Heart left ventricle (tissue), 16 donors: ENCODE measurements around the gene AVL9. TPM values are rescaled to one million over a fixed set of nuclear protein-coding genes. Genes with fewer than 3 reads are reported as not detected.

Source experiments
- ATAC-seq, 4 donors: fragments of 200-7000 bp; cut with Tn5 transposase; one replicate each; pipeline ENCODE4 v1.9.1; 2020 to 2022; ENCODE audit warnings: moderate library complexity in 4 of 4, mild to moderate bottlenecking in 3 of 4, moderate number of reproducible peaks in 1 of 4
- DNase-seq, 5 donors: peaks; one replicate each; pipeline ENCODE4 v3.0.0-alpha.2; 2020
- H3K27ac ChIP-seq, 12 donors: fragments of 200-600 bp; sonication (generic) in 4 of 12; one replicate each; pipeline versions ENCODE4 v1.5.0 to v1.8.0; 2016 to 2022; ENCODE audit warnings: mild to moderate bottlenecking in 2 of 12
- H3K27me3 ChIP-seq, 9 donors: fragments of 200-600 bp; sonication (generic) in 2 of 9; one replicate each; pipeline versions ENCODE4 v1.5.1 to v1.8.0; 2016 to 2022; ENCODE audit warnings: mild to moderate bottlenecking in 3 of 9
- H3K36me3 ChIP-seq, 9 donors: fragments of 200-600 bp; sonication (generic) in 2 of 9; one replicate each; pipeline versions ENCODE4 v1.5.0 to v1.8.0; 2018 to 2022; ENCODE audit warnings: mild to moderate bottlenecking in 2 of 9
- H3K4me1 ChIP-seq, 12 donors: fragments of 200-600 bp; sonication (generic) in 4 of 12; one replicate each; pipeline versions ENCODE4 v1.5.0 to v1.8.0; 2016 to 2022; ENCODE audit warnings: mild to moderate bottlenecking in 3 of 12
- H3K4me3 ChIP-seq, 12 donors: fragments of 200-600 bp; sonication (generic) in 4 of 12; one replicate each; pipeline versions ENCODE4 v1.5.0 to v1.8.0; 2017 to 2022; ENCODE audit warnings: mild to moderate bottlenecking in 9 of 12, moderate library complexity in 4 of 12
- H3K9me3 ChIP-seq, 12 donors: fragments of 200-600 bp; sonication (generic) in 4 of 12; one replicate each; pipeline versions ENCODE4 v1.5.0 to v1.8.0; 2016 to 2022; ENCODE audit warnings: mild to moderate bottlenecking in 1 of 12
- CTCF ChIP-seq, 12 donors: fragments of 200-600 bp; sonication (generic) in 4 of 12; IDR thresholded peaks; one replicate each; pipeline versions ENCODE4 v1.5.0 to v1.8.0; 2018 to 2022; ENCODE audit warnings: antibody characterized with exemption in 12 of 12, mild to moderate bottlenecking in 5 of 12
- POLR2A ChIP-seq, 2 donors: fragments of 450-650 bp; IDR thresholded peaks; one replicate each; pipeline ENCODE4 v1.6.1; 2017; ENCODE audit warnings: antibody characterized with exemption in 2 of 2, mild to moderate bottlenecking in 2 of 2, moderate library complexity in 2 of 2
- WGBS, 4 donors: extraction: QIAGEN DNeasy Blood & Tissue Kit in 2 of 4; methylation state at CpG; one replicate each; pipeline versions ENCODE4 v1.1.5 to v1.1.7; 2013 to 2018; 5-methylcytosine and 5-hydroxymethylcytosine counted together
- intact Hi-C, 10 donors: fragments of 100-400 bp; cut with DNase I; formaldehyde crosslinking; loops; one replicate each; pipeline versions ENCODE4 v1.11.1 to v1.14.2; 2022
- polyA plus RNA-seq, 2 donors: library from polyadenylated mRNA; stranded (reverse); fragments of 200-250 nt; gene quantifications; one replicate each; pipeline ENCODE4 v1.2.3, GENCODE V29; 2013
- total RNA-seq, 9 donors: library from RNA; depleted of rRNA in 2 of 9; stranded (reverse); fragments of >200 nt in 2 of 9; fragmentation: NEBNext Ultra II Directional in 3 of 9; extraction: Animal tissue kit (Norgen Biotek cat#: 25700) in 3 of 9; gene quantifications; one replicate each; pipeline versions ENCODE4 v1.1.0 to v1.2.4, GENCODE V29; 2016 to 2023
- donor health status: ischemic (EF 13 %, LVEDD 7.1; RV severe dilation, severe dysfunction).
- donor health status: healthy with polysubstance abuse.
- donor health status: DM: no; HTN: yes; CAD: no.
- donor health status: DM: no; HTN: no; CAD: no.
- donor health status: ischemic (EF 25% LVEDD 6.9; RV normal size, moderate dysfunction).
- donor health status: ischemic (EF 25% LVEDD 5.7; RV mildly dilated, moderate dysfunction).
- donor health status: healthy.
- donor health status: DM: yes; HTN: yes; CAD: no.
- donor health status: ischemic (EF 35%, LVEDD 5.7; RV mildly dilated, moderate dysfunction).
- donor health status: nonischemic (EF 11% LVEDD 7.7; RV severe dilation, severe dysfunction).
- donor health status: DM: yes; HTN: yes; CAD: no.
- donor health status: PGD.
- donor health status: ischemic (EF 29% LVEDD 5.4; RV normal size, mild dysfunction).
- donor health status: nonischemic (EF 23%, LVEDD 6.1; RV moderate dilation, normal function).

Gene AVL9
- total and polyA plus RNA-seq, 11 donors = 4.6 to 22.3 (median 15.6) TPM

- no peaks in the 10 kb centered on the region for H3K27me3 ChIP-seq
- WGBS, 4 donors = 84 to 91% (median 87%) methylated on average over 4 of the region's 4 CpGs
- intact Hi-C loops = no loop called here
- peaks cover 0 to 9% (median 0%) of the 10 kb centered on the region in 12 donors for H3K9me3 ChIP-seq
- H3K27ac ChIP-seq = no peak overlapping the region
- H3K36me3 ChIP-seq = no peaks in the 10 kb centered on the region
- ATAC-seq = no peak
- H3K4me3 ChIP-seq = no peak overlapping the region
- TF ChIP-seq POLR2A (IDR thresholded peaks at IDR 0.05) (no peak), CTCF (IDR thresholded peaks at IDR 0.05) (no peak)
- DNase-seq = no peak
- H3K4me1 ChIP-seq = peaks cover 0 to 21% (median 3%) of the 10 kb centered on the region in 12 donors
Measured at GRCh38 chr7:32609463-32609862, 114.2 kb downstream of the AVL9 start.

- TF ChIP-seq CTCF (IDR thresholded peaks at IDR 0.05) (no peak), POLR2A (IDR thresholded peaks at IDR 0.05) (no peak)
- Histone ChIP-seq H3K27ac (peak overlapping the region in 11 of 12 donors; percentile 0 to 78 (median 57)), H3K4me3 (no peak overlapping the region), H3K9me3 (peaks cover 0 to 6% (median 0%) of the 10 kb centered on the region in 12 donors), H3K27me3 (no peaks in the 10 kb centered on the region), H3K4me1 (peaks cover 0 to 24% (median 5%) of the 10 kb centered on the region in 12 donors), H3K36me3 (no peaks in the 10 kb centered on the region)
- WGBS, 4 donors = 50 to 67% (median 61%) methylated on average over 5 of the region's 5 CpGs
- no peak for DNase-seq
- peak; percentile 52 to 84 (median 68) for ATAC-seq
- intact Hi-C loops = no loop called here
Measured at GRCh38 chr7:32611201-32612099, 116.2 kb downstream of the AVL9 start.

DNA sequence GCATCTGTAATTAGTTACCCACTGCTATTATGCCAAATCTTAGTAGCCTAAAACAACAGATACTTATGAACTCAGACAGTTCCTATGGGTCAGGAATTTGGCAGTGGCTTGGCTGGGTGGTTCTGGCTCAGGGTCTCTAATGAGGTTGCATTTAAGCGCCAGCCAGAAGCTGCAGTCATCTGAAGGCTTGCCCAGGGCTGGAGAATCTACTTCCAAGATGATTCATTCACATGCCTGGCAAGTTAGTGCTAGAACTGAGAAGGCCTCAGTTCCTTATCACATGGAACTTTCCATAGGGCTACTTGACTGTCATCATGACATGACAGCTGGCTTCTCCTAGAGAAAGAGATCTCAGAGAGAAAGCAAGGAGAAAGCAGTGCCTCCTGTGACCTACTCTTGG, 121.3 kb downstream of the AVL9 start:
- peaks cover 0 to 23% (median 5%) of the 10 kb centered on the region in 12 donors for H3K4me1 ChIP-seq
- peaks cover 0 to 6% (median 0%) of the 10 kb centered on the region in 12 donors for H3K9me3 ChIP-seq
- WGBS, 4 donors = 57 to 83% (median 78%) methylated on average over 1 of the region's 1 CpG
- peak overlapping the region in 1 of 12 donors; percentile 34 for H3K27ac ChIP-seq
- no peaks in the 10 kb centered on the region for H3K27me3 ChIP-seq
- H3K36me3 ChIP-seq = no peaks in the 10 kb centered on the region
- intact Hi-C loops = no loop called here
- TF ChIP-seq POLR2A (IDR thresholded peaks at IDR 0.05) (no peak), CTCF (IDR thresholded peaks at IDR 0.05) (no peak)
- peak in 4 of 5 donors; percentile 43 to 74 (median 68) for DNase-seq
- ATAC-seq = peak; percentile 31 to 94 (median 72)
- H3K4me3 ChIP-seq = no peak overlapping the region

DNA sequence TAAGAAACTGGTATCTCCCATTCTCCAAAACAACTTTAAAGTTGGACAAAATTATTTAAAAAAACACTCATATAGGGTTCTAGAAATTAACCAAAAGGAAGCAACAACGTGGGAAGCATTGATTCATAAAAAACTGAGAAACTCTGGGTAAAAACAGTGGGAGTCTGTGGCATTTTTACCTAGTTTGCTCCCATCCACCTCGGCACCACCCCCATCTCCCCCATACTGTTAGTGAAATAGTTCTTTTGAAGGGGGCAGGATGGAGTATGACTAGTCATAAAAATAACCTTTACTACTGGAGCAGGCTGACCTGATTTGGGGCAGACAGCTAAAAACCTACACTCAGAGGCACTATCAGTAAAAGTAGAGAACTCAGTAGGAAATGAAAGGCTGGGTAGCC, 123.2 kb downstream of the AVL9 start:
- no peak for TF ChIP-seq POLR2A (IDR thresholded peaks at IDR 0.05)
- no peak for TF ChIP-seq CTCF (IDR thresholded peaks at IDR 0.05)
- DNase-seq (no peak), ATAC-seq (no peak)
- no peaks in the 10 kb centered on the region for H3K27me3 ChIP-seq
- WGBS, 4 donors = 71 to 81% (median 72%) methylated on average over 2 of the region's 2 CpGs
- H3K36me3 ChIP-seq = no peaks in the 10 kb centered on the region
- H3K27ac ChIP-seq = no peak overlapping the region
- no peak overlapping the region for H3K4me3 ChIP-seq
- H3K4me1 ChIP-seq = peaks cover 0 to 14% (median 4%) of the 10 kb centered on the region in 12 donors
- H3K9me3 ChIP-seq = peaks cover 0 to 6% (median 0%) of the 10 kb centered on the region in 12 donors
- intact Hi-C loops = no loop called here
